ENCODE measurements around the gene LYPD1. TPM values are rescaled to one million over a fixed set of nuclear protein-coding genes. Genes with fewer than 3 reads are reported as not detected.

Gene LYPD1
- total RNA-seq, 1 experiment from 2014 or later = not detected

DNA sequence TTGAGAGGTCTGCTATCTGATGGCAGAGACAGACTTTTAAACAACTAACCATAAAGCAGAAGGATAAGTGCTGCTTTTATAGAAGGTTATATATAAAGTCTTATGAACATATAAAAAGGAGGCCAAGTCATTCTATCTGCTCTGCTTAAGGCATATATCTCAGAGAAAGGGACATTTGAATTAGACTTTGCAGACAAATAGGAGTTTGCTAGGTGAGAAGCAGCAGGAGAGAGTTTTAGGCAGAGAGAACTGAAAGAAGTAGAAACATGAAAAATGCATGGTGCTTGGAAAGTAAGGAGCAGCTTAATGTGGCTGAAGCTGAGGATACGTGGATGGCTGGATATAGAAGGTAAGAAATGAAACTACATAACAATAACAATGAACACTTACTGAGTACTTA is 65.4 kb downstream of the LYPD1 start:
- Histone ChIP-seq H3K36me3 (ENCODE audit: control insufficient read depth in 1 of 2, insufficient read depth in 2 of 2, low read length in 2 of 2) (no peaks in the 10 kb centered on the region), H3K9me2 (ENCODE audit: insufficient read depth) (no peaks in the 10 kb centered on the region), H3K9ac (ENCODE audit: low read length) (no peak overlapping the region), H3K4me1 (ENCODE audit: control insufficient read depth in 1 of 2, insufficient read depth in 2 of 2, low read length in 2 of 2) (no peaks in the 10 kb centered on the region), H2AFZ (ENCODE audit: low read depth, low read length, poor library complexity, severe bottlenecking) (no peak overlapping the region), H3K27ac (ENCODE audit: low read depth, low read length) (no peak overlapping the region), H3K79me2 (ENCODE audit: insufficient read depth, low read length) (no peaks in the 10 kb centered on the region), H3K4me2 (ENCODE audit: low read length) (no peak overlapping the region), H4K20me1 (ENCODE audit: insufficient read depth) (no peaks in the 10 kb centered on the region), H3K27me3 (ENCODE audit: insufficient read depth, low read length) (no peaks in the 10 kb centered on the region), H3K4me3 (replicated peaks in 1 of 2; ENCODE audit: low read depth in 1 of 2, low read length in 2 of 2) (no peak overlapping the region), H3K9me3 (ENCODE audit: control insufficient read depth in 1 of 2, insufficient read depth in 1 of 2, low read depth in 1 of 2, low read length in 2 of 2) (no peaks in the 10 kb centered on the region)
- ChIA-PET CTCF (no interaction called here), RAD21 (ENCODE audit: low non-redundant PET in 1 of 2, low total read pairs in 2 of 2, uncharacterized antibody in 2 of 2, unreplicated experiment in 2 of 2) (no interaction called here), POLR2A (no interaction called here)
- no peak for ATAC-seq
- intact Hi-C loops (cut with micrococcal nuclease) = no loop called here
- BruUV-seq (replicated peaks) = no TSS peak
- DNase-seq (ENCODE audit: low read depth, low spot score) = no peak
- TF ChIP-seq JUND (IDR thresholded peaks at IDR 0.05) (no peak), EGR1 (IDR thresholded peaks at IDR 0.05; ENCODE audit: low read depth) (no peak), RAD21 (IDR thresholded peaks at IDR 0.05; ENCODE audit: low read depth) (no peak), SRF (IDR thresholded peaks at IDR 0.05; ENCODE audit: low read depth) (no peak), SIN3A (IDR thresholded peaks at IDR 0.05; ENCODE audit: low read depth) (no peak), CBX3 (IDR thresholded peaks at IDR 0.05; ENCODE audit: low read depth) (no peak), TCF7L2 (IDR thresholded peaks at IDR 0.05; ENCODE audit: borderline replicate concordance, extremely low read depth, insufficient read depth, insufficient read length) (no peak), YY1 (IDR thresholded peaks at IDR 0.05; ENCODE audit: extremely low read depth, insufficient replicate concordance, low read depth, low read length) (no peak), ELF1 (IDR thresholded peaks at IDR 0.05; ENCODE audit: borderline replicate concordance, low read depth) (no peak)
- TF ChIP-seq, protein P1, sequence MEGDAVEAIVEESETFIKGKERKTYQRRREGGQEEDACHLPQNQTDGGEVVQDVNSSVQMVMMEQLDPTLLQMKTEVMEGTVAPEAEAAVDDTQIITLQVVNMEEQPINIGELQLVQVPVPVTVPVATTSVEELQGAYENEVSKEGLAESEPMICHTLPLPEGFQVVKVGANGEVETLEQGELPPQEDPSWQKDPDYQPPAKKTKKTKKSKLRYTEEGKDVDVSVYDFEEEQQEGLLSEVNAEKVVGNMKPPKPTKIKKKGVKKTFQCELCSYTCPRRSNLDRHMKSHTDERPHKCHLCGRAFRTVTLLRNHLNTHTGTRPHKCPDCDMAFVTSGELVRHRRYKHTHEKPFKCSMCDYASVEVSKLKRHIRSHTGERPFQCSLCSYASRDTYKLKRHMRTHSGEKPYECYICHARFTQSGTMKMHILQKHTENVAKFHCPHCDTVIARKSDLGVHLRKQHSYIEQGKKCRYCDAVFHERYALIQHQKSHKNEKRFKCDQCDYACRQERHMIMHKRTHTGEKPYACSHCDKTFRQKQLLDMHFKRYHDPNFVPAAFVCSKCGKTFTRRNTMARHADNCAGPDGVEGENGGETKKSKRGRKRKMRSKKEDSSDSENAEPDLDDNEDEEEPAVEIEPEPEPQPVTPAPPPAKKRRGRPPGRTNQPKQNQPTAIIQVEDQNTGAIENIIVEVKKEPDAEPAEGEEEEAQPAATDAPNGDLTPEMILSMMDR (IDR thresholded peaks at IDR 0.05 in 2 of 3, conservative IDR thresholded peaks at IDR 0.05 in 1 of 3; ENCODE audit: borderline replicate concordance in 1 of 3, insufficient read depth in 1 of 3, low read depth in 2 of 3, low read length in 2 of 3) = no peak
- TF ChIP-seq, protein P2, sequence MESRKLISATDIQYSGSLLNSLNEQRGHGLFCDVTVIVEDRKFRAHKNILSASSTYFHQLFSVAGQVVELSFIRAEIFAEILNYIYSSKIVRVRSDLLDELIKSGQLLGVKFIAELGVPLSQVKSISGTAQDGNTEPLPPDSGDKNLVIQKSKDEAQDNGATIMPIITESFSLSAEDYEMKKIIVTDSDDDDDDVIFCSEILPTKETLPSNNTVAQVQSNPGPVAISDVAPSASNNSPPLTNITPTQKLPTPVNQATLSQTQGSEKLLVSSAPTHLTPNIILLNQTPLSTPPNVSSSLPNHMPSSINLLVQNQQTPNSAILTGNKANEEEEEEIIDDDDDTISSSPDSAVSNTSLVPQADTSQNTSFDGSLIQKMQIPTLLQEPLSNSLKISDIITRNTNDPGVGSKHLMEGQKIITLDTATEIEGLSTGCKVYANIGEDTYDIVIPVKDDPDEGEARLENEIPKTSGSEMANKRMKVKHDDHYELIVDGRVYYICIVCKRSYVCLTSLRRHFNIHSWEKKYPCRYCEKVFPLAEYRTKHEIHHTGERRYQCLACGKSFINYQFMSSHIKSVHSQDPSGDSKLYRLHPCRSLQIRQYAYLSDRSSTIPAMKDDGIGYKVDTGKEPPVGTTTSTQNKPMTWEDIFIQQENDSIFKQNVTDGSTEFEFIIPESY (IDR thresholded peaks at IDR 0.05; ENCODE audit: extremely low read depth, insufficient replicate concordance, low read length) = no peak
- TF ChIP-seq, protein P3, sequence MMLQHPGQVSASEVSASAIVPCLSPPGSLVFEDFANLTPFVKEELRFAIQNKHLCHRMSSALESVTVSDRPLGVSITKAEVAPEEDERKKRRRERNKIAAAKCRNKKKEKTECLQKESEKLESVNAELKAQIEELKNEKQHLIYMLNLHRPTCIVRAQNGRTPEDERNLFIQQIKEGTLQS (IDR thresholded peaks at IDR 0.05) = no peak
